Measurements from ENCODE around the gene RPS25. TPM values are rescaled to one million over a fixed set of nuclear protein-coding genes. Genes with fewer than 3 reads are reported as not detected.

The RPS25 gene
- total RNA-seq (852 TPM), polyA plus RNA-seq (ENCODE audit: insufficient read depth, low read depth, low replicate concordance) (1,047 TPM)
- long read RNA-seq, donor 1, transcript RPS25-204 (3 exons, 1,462 nt) = minor isoform, 14 of 1,166 reads
- long read RNA-seq, donor 1, transcript RPS25-201 (2 exons, 1,078 nt) = minor isoform, 20 of 1,166 reads
- long read RNA-seq, donor 1, transcript RPS25-202 (5 exons, 835 nt) = major isoform, 912 of 1,166 reads
- long read RNA-seq, donor 1, transcript RPS25-203 (5 exons, 711 nt) = minor isoform, 5 of 1,166 reads
- long read RNA-seq, donor 1, partial matches to known transcripts = 108 of 1,166 reads
- long read RNA-seq, donor 1, other reads (novel, unspliced or antisense) = 103 of 1,166 reads
- long read RNA-seq, donor 2, transcript RPS25-202 (5 exons, 835 nt) = major isoform, 1,119 of 1,452 reads
- long read RNA-seq, donor 2, transcript RPS25-201 (2 exons, 1,078 nt) = minor isoform, 18 of 1,452 reads
- long read RNA-seq, donor 2, transcript RPS25-203 (5 exons, 711 nt) = minor isoform, 9 of 1,452 reads
- long read RNA-seq, donor 2, transcript RPS25-204 (3 exons, 1,462 nt) = minor isoform, 11 of 1,452 reads
- long read RNA-seq, donor 2, partial matches to known transcripts = 135 of 1,452 reads
- long read RNA-seq, donor 2, other reads (novel, unspliced or antisense) = 157 of 1,452 reads
- long read RNA-seq, donor 3, transcript RPS25-204 (3 exons, 1,462 nt) = minor isoform, 26 of 1,921 reads
- long read RNA-seq, donor 3, transcript RPS25-202 (5 exons, 835 nt) = major isoform, 1,429 of 1,921 reads
- long read RNA-seq, donor 3, transcript RPS25-201 (2 exons, 1,078 nt) = minor isoform, 24 of 1,921 reads
- long read RNA-seq, donor 3, transcript RPS25-203 (5 exons, 711 nt) = minor isoform, 6 of 1,921 reads
- long read RNA-seq, donor 3, partial matches to known transcripts = 221 of 1,921 reads
- long read RNA-seq, donor 3, other reads (novel, unspliced or antisense) = 211 of 1,921 reads
- long read RNA-seq, donor 4, transcript RPS25-201 (2 exons, 1,078 nt) = minor isoform, 8 of 852 reads
- long read RNA-seq, donor 4, transcript RPS25-204 (3 exons, 1,462 nt) = minor isoform, 7 of 852 reads
- long read RNA-seq, donor 4, transcript RPS25-202 (5 exons, 835 nt) = major isoform, 667 of 852 reads
- long read RNA-seq, donor 4, transcript RPS25-203 (5 exons, 711 nt) = minor isoform, 5 of 852 reads
- long read RNA-seq, donor 4, partial matches to known transcripts = 77 of 852 reads
- long read RNA-seq, donor 4, other reads (novel, unspliced or antisense) = 88 of 852 reads
- long read RNA-seq, donor 5, transcript RPS25-202 (5 exons, 835 nt) = major isoform, 107 of 129 reads
- long read RNA-seq, donor 5, partial matches to known transcripts = 5 of 129 reads
- long read RNA-seq, donor 5, other reads (novel, unspliced or antisense) = 13 of 129 reads
- long read RNA-seq, donor 6, transcript RPS25-202 (5 exons, 835 nt) = major isoform, 3,141 of 4,156 reads
- long read RNA-seq, donor 6, transcript RPS25-201 (2 exons, 1,078 nt) = minor isoform, 25 of 4,156 reads
- long read RNA-seq, donor 6, transcript RPS25-204 (3 exons, 1,462 nt) = minor isoform, 30 of 4,156 reads
- long read RNA-seq, donor 6, transcript RPS25-203 (5 exons, 711 nt) = minor isoform, 18 of 4,156 reads
- long read RNA-seq, donor 6, partial matches to known transcripts = 447 of 4,156 reads
- long read RNA-seq, donor 6, other reads (novel, unspliced or antisense) = 489 of 4,156 reads
- long read RNA-seq, donor 7, transcript RPS25-204 (3 exons, 1,462 nt) = major isoform, 280 of 524 reads
- long read RNA-seq, donor 7, transcript RPS25-202 (5 exons, 835 nt) = minor isoform, 219 of 524 reads
- long read RNA-seq, donor 7, partial matches to known transcripts = 22 of 524 reads
- long read RNA-seq, donor 7, other reads (novel, unspliced or antisense) = 1 of 524 reads
- long read RNA-seq, donor 8, transcript RPS25-203 (5 exons, 711 nt) = minor isoform, 8 of 1,748 reads
- long read RNA-seq, donor 8, transcript RPS25-204 (3 exons, 1,462 nt) = minor isoform, 19 of 1,748 reads
- long read RNA-seq, donor 8, transcript RPS25-202 (5 exons, 835 nt) = major isoform, 1,251 of 1,748 reads
- long read RNA-seq, donor 8, transcript RPS25-201 (2 exons, 1,078 nt) = minor isoform, 29 of 1,748 reads
- long read RNA-seq, donor 8, partial matches to known transcripts = 200 of 1,748 reads
- long read RNA-seq, donor 8, other reads (novel, unspliced or antisense) = 235 of 1,748 reads
- long read RNA-seq, donor 9, transcript RPS25-204 (3 exons, 1,462 nt) = minor isoform, 6 of 803 reads
- long read RNA-seq, donor 9, transcript RPS25-201 (2 exons, 1,078 nt) = minor isoform, 13 of 803 reads
- long read RNA-seq, donor 9, transcript RPS25-202 (5 exons, 835 nt) = major isoform, 625 of 803 reads
- long read RNA-seq, donor 9, partial matches to known transcripts = 79 of 803 reads
- long read RNA-seq, donor 9, other reads (novel, unspliced or antisense) = 78 of 803 reads
- long read RNA-seq, donor 10, transcript RPS25-204 (3 exons, 1,462 nt) = minor isoform, 25 of 1,632 reads
- long read RNA-seq, donor 10, transcript RPS25-201 (2 exons, 1,078 nt) = minor isoform, 12 of 1,632 reads
- long read RNA-seq, donor 10, transcript RPS25-202 (5 exons, 835 nt) = major isoform, 1,077 of 1,632 reads
- long read RNA-seq, donor 10, transcript RPS25-203 (5 exons, 711 nt) = minor isoform, 7 of 1,632 reads
- long read RNA-seq, donor 10, partial matches to known transcripts = 267 of 1,632 reads
- long read RNA-seq, donor 10, other reads (novel, unspliced or antisense) = 239 of 1,632 reads

- H3K9me3 ChIP-seq (ENCODE audit: control insufficient read depth in 2 of 3, insufficient read depth in 1 of 3, low read length in 3 of 3) = no peaks in the 10 kb centered on the region
- H3K36me3 ChIP-seq (ENCODE audit: control insufficient read depth in 2 of 3, insufficient read depth in 3 of 3, low read length in 3 of 3) = peaks cover 10 to 28% (median 15%) of the 10 kb centered on the region in 3 donors
- H3K9ac ChIP-seq (ENCODE audit: low read length in 3 of 3) = peak within 1 kb of the TSS; percentile 80 to 99 (median 86)
- FAIRE-seq = no peak
- peak within 1 kb of the TSS; percentile 84 to 99 (median 98) for H3K4me3 ChIP-seq (ENCODE audit: low read length in 3 of 3)
- DNase-seq = peak; percentile 96 to 99 (median 98)
- peaks cover 0 to 22% (median 20%) of the 10 kb centered on the region in 3 donors for H3K4me1 ChIP-seq (ENCODE audit: control insufficient read depth in 2 of 3, insufficient read depth in 2 of 3, low read depth in 1 of 3, low read length in 3 of 3)
- H3K27me3 ChIP-seq (ENCODE audit: control insufficient read depth, insufficient read depth, low read length) = no peaks in the 10 kb centered on the region
- intact Hi-C loops (cut with DNase I) = no loop called here
- peak within 1 kb of the TSS; percentile 94 for H3K27ac ChIP-seq (ENCODE audit: low read depth in 2 of 2, low read length in 2 of 2)
- no peak for TF ChIP-seq CTCF (IDR thresholded peaks at IDR 0.05; ENCODE audit: borderline replicate concordance, extremely low read depth, insufficient read depth)
Measured at GRCh38 chr11:119018074-119018938, at the start of gene RPS25, which contains the start of gene TRAPPC4. Gene RPS25, minus strand, starts transcription at chr11:119018343. Its CDS starts 59 bp downstream, at chr11:119018284. Gene TRAPPC4, plus strand, starts transcription at chr11:119018766. Its CDS starts 30 bp downstream, at chr11:119018796.
